B cell (primary cell): ENCODE results near the gene COQ10A. TPM values are rescaled to one million over a fixed set of nuclear protein-coding genes. Genes with fewer than 3 reads are reported as not detected.
"Not testable (repeated sequence)": the region's sequence is repeated elsewhere in the genome, so short reads cannot be mapped to it uniquely, and the experiment has no call there.

Source experiments
- ATAC-seq: fragments of 200-7000 bp; cut with Tn5 transposase; one replicate; pipeline ENCODE4 v1.10.0; 2021; ENCODE audit warnings: low read depth, mild to moderate bottlenecking, moderate number of reproducible peaks, moderate library complexity
- CTCF ChIA-PET: fragments of 350-600 bp; sonication (Branson Sonifier 250); formaldehyde crosslinking; loops from one replicate; lab custom pipeline; 2021; ENCODE audit warnings: antibody characterized with exemption, inconsistent platforms; lab: Charles Lee
- POLR2A ChIA-PET: fragments of 350-600 bp; sonication (Branson Sonifier 250); formaldehyde crosslinking; loops from one replicate; lab custom pipeline; 2021; ENCODE audit warnings: antibody characterized with exemption; lab: Charles Lee
- DNase-seq: peaks from one replicate; pipeline ENCODE4 v3.0.0; 2013
- H2AFZ ChIP-seq: 2 replicates; pipeline ENCODE4 v1.6.1; 2012; ENCODE audit warnings: mild to moderate bottlenecking, low read depth, low read length; ENCODE audit not compliant: insufficient read depth, poor library complexity, severe bottlenecking
- H3K27ac ChIP-seq, 2 donors: 1 replicate in 1 of 2; 2 replicates in 1 of 2; pipeline ENCODE4 v1.5.1; 2012 to 2013; ENCODE audit warnings: low read length in 2 of 2, mild to moderate bottlenecking in 2 of 2, moderate library complexity in 1 of 2
- H3K27me3 ChIP-seq, 4 experiments: fragments of 200-600 bp in 1 of 4; sonication (generic) in 1 of 4; replicated peaks in 1 of 4; 1 replicate in 2 of 4; 2 replicates in 2 of 4; pipeline versions ENCODE4 v1.6.1 to v1.7.0; 2013 to 2016; ENCODE audit warnings: low read length in 3 of 4, mild to moderate bottlenecking in 2 of 4, mixed read lengths in 1 of 4, moderate library complexity in 1 of 4; ENCODE audit not compliant: insufficient read depth in 4 of 4, control insufficient read depth in 3 of 4; ENCODE audit errors: control extremely low read depth in 1 of 4
- H3K36me3 ChIP-seq, 2 experiments: replicated peaks in 1 of 2; 1 replicate in 1 of 2; 2 replicates in 1 of 2; pipeline versions ENCODE4 v1.6.1 to v1.7.1; 2013; ENCODE audit warnings: low read length in 1 of 2; ENCODE audit not compliant: insufficient read depth in 2 of 2, control insufficient read depth in 1 of 2; ENCODE audit errors: control extremely low read depth in 1 of 2, extremely low read depth in 1 of 2
- H3K4me1 ChIP-seq, 2 donors: fragments of 200-600 bp in 1 of 2; sonication (generic) in 1 of 2; 1 replicate in 1 of 2; 2 replicates in 1 of 2; pipeline versions ENCODE4 v1.5.1 to v1.6.1; 2013 to 2017; ENCODE audit warnings: low read length in 2 of 2; ENCODE audit not compliant: control insufficient read depth in 2 of 2, insufficient read depth in 2 of 2
- H3K4me2 ChIP-seq: replicated peaks from 2 replicates; pipeline ENCODE3; 2012; ENCODE audit warnings: mild to moderate bottlenecking, low read depth, low read length; ENCODE audit not compliant: poor library complexity, severe bottlenecking
- H3K4me3 ChIP-seq, 5 experiments: fragments of 200-600 bp in 1 of 5; sonication (generic) in 1 of 5; 1 replicate in 3 of 5; 2 replicates in 2 of 5; pipeline versions ENCODE4 v1.5.1 to v1.7.0; 2011 to 2016; ENCODE audit warnings: low read length in 4 of 5, mild to moderate bottlenecking in 4 of 5, low read depth in 2 of 5, control low read depth in 1 of 5, moderate library complexity in 1 of 5; ENCODE audit not compliant: insufficient read depth in 1 of 5; ENCODE audit errors: control extremely low read depth in 1 of 5, extremely low read depth in 1 of 5
- H3K79me2 ChIP-seq: fragments of 200-600 bp; sonication (generic); one replicate; pipeline ENCODE4 v1.6.0; 2016; ENCODE audit warnings: low read length; ENCODE audit not compliant: control insufficient read depth, insufficient read depth
- H3K9ac ChIP-seq: fragments of 200-600 bp; sonication (generic); 2 replicates; pipeline ENCODE4 v1.6.1; 2017; ENCODE audit warnings: mild to moderate bottlenecking, low read length, moderate library complexity
- H3K9me3 ChIP-seq, 3 donors: one replicate each; pipeline versions ENCODE4 v1.6.1 to v1.7.1; 2013; ENCODE audit warnings: low read length in 2 of 3; ENCODE audit not compliant: control insufficient read depth in 2 of 3, insufficient read depth in 1 of 3; ENCODE audit errors: control extremely low read depth in 1 of 3
- H4K20me1 ChIP-seq: 2 replicates; pipeline ENCODE4 v1.6.0; 2012; ENCODE audit warnings: mild to moderate bottlenecking, low read length; ENCODE audit not compliant: insufficient read depth, control insufficient read depth, poor library complexity, severe bottlenecking
- H3K27ac Mint-ChIP-seq: one replicate; pipeline ENCODE4 v1.8.0; 2021; ENCODE audit warnings: mixed read lengths
- H3K27me3 Mint-ChIP-seq: one replicate; pipeline ENCODE4 v1.8.0; 2021; ENCODE audit warnings: mixed read lengths
- H3K4me1 Mint-ChIP-seq: one replicate; pipeline ENCODE4 v1.8.0; 2021; ENCODE audit warnings: mixed read lengths
- H3K4me3 Mint-ChIP-seq: one replicate; pipeline ENCODE4 v1.8.0; 2021; ENCODE audit warnings: mixed read lengths
- H3K9me3 Mint-ChIP-seq: one replicate; pipeline ENCODE4 v1.8.0; 2022; ENCODE audit warnings: mixed read lengths; ENCODE audit not compliant: insufficient read depth
- EZH2 ChIP-seq: IDR thresholded peaks from 2 replicates; pipeline ENCODE4 v1.6.1; 2012; ENCODE audit warnings: borderline replicate concordance, low read depth, mild to moderate bottlenecking, moderate library complexity, low read length; ENCODE audit not compliant: insufficient read depth, poor library complexity, severe bottlenecking
- WGBS: methylation state at CpG from one replicate; pipeline ENCODE4 v1.1.5; 2013; ENCODE audit warnings: missing lambda C conversion rate; ENCODE audit not compliant: insufficient coverage; 5-methylcytosine and 5-hydroxymethylcytosine counted together
- intact Hi-C: fragments of 100-400 bp; cut with micrococcal nuclease; formaldehyde crosslinking; loops from one replicate; pipeline ENCODE4 v1.10.0; 2022
- polyA plus RNA-seq: library from polyadenylated mRNA; depleted of rRNA; stranded (reverse); fragments of >200 nt; gene quantifications from 2 replicates; pipeline ENCODE4 v1.2.3, GENCODE V29; 2012
- total RNA-seq, 2 donors: library from RNA; stranded (reverse); fragments of 120-200 nt in 1 of 2; gene quantifications; 1 replicate in 1 of 2; 2 replicates in 1 of 2; pipeline versions ENCODE4 v1.2.3 to v1.2.4, GENCODE V29; 2013 to 2022
- TF ChIP-seq, protein P1 (sequence below): fragments of 200-600 bp; IDR thresholded peaks from one replicate; pipeline ENCODE4 v1.8.0; 2022; ENCODE audit warnings: antibody characterized with exemption, mild to moderate bottlenecking

COQ10A gene
- total and polyA plus RNA-seq, 2 donors (not counting 1 experiment from before 2014, with no cell fraction given) = 73.5 to 73.6 TPM

DNA sequence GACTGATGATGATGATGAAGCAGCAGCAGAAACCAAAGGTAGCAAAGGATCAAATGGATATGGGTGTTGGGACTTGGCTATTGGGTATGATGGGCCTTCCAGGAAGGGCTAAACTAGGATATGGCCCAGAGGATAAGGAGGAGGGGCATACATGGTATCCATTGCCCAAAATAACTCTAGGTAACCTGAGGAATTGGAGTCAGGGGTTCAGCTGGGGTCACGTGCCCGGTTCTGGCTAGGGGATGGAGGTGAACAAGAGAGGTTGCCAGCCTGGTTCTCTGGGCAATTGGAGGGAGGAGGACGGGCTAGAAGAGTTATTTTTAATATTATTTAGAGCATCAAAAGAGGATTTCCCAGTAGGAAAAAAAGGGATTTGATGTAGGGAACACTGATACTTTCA, 5.8 kb upstream of the COQ10A start:
- ATAC-seq = no peak
- H3K9me3 ChIP-seq = no peaks in the 10 kb centered on the region
- peaks cover 16 to 21% of the 10 kb centered on the region in 2 donors for H3K4me1 ChIP-seq
- peaks cover 0 to 10% of the 10 kb centered on the region in 2 experiments for H3K36me3 ChIP-seq
- H3K27me3 ChIP-seq = no peaks in the 10 kb centered on the region
- TF ChIP-seq, protein P1, sequence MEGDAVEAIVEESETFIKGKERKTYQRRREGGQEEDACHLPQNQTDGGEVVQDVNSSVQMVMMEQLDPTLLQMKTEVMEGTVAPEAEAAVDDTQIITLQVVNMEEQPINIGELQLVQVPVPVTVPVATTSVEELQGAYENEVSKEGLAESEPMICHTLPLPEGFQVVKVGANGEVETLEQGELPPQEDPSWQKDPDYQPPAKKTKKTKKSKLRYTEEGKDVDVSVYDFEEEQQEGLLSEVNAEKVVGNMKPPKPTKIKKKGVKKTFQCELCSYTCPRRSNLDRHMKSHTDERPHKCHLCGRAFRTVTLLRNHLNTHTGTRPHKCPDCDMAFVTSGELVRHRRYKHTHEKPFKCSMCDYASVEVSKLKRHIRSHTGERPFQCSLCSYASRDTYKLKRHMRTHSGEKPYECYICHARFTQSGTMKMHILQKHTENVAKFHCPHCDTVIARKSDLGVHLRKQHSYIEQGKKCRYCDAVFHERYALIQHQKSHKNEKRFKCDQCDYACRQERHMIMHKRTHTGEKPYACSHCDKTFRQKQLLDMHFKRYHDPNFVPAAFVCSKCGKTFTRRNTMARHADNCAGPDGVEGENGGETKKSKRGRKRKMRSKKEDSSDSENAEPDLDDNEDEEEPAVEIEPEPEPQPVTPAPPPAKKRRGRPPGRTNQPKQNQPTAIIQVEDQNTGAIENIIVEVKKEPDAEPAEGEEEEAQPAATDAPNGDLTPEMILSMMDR = no peak
- TF ChIP-seq EZH2 = no peak
- H4K20me1 ChIP-seq = peaks cover 21% of the 10 kb centered on the region
- Mint-ChIP-seq H3K27me3 (no peaks in the 10 kb centered on the region), H3K4me3 (no peak overlapping the region), H3K27ac (no peak overlapping the region), H3K4me1 (peaks cover 20% of the 10 kb centered on the region), H3K9me3 (no peaks in the 10 kb centered on the region)
- peaks cover 30% of the 10 kb centered on the region for H3K79me2 ChIP-seq
- intact Hi-C loops = no loop called here
- no peak overlapping the region for H3K9ac ChIP-seq
- no peak for DNase-seq
- no peak overlapping the region for H2AFZ ChIP-seq
- H3K4me2 ChIP-seq = no peak overlapping the region
- 90% methylated on average over 3 of the region's 3 CpGs for WGBS
- ChIA-PET POLR2A (no interaction called here), CTCF (interaction anchor here (0.8 to 5.8 kb wide), 3 partner anchors 28 to 67 kb away, joined by 3 to 40 read pairs (median 3); no protein-coding TSS in a partner anchor)
- no peak overlapping the region for H3K4me3 ChIP-seq
- H3K27ac ChIP-seq = no peak overlapping the region

DNA sequence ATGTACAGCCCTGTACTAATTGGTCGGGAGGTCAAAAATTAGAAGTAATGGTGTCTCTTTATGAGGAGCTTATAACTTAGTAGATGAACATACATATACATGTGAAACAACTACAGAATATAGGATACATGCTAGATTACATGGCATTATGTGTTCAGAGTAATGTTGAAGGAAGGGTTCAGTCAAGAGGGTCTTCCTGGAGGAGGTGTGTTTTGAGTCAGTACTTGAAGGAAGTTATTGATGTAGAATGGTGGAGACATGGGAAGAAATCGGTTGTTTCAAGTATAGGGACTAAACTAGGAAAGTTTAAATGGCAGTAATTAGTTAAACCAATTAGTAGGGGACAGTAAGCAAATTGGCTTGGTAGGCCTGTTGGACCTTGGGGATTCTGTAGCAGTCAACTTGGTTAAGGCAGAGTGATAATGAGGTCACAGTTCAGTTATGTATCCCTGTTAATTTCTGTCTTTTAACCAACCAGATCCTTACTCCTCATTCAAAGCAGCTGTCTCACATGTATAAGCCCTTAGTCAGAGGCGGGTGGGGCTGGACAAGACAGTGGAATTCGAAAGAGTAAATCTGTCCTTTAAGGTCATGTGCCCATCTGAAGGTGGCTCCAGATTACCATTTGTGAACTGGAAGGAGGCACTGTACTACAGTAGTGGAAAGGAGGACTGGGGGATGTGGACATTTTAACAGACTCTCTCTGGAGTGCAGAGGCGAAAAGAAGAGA, 5.1 kb upstream of the COQ10A start:
- Histone ChIP-seq H3K27ac (no peak overlapping the region), H4K20me1 (peaks cover 13% of the 10 kb centered on the region), H3K9ac (no peak overlapping the region), H3K36me3 (peaks cover 0 to 4% of the 10 kb centered on the region in 2 experiments), H2AFZ (no peak overlapping the region), H3K79me2 (peaks cover 22% of the 10 kb centered on the region), H3K27me3 (no peaks in the 10 kb centered on the region), H3K4me2 (no peak overlapping the region), H3K4me3 (no peak overlapping the region), H3K4me1 (peaks cover 17 to 24% of the 10 kb centered on the region in 2 donors), H3K9me3 (no peaks in the 10 kb centered on the region)
- CTCF ChIA-PET = interaction anchor here (0.9 to 5.8 kb wide), 2 partner anchors 28 to 55 kb away, joined by 3 to 40 read pairs; no protein-coding TSS in a partner anchor
- TF ChIP-seq, protein P1 = no peak
- no peak for TF ChIP-seq EZH2
- no peak overlapping the region for H3K4me3 Mint-ChIP-seq
- ATAC-seq = no peak
- POLR2A ChIA-PET = no interaction called here
- H3K27me3 Mint-ChIP-seq = no peaks in the 10 kb centered on the region
- intact Hi-C loops = no loop called here
- peaks cover 21% of the 10 kb centered on the region for H3K4me1 Mint-ChIP-seq
- DNase-seq = no peak
- 93% methylated on average over 4 of the region's 5 CpGs for WGBS
- H3K27ac Mint-ChIP-seq = no peak overlapping the region
- H3K9me3 Mint-ChIP-seq = no peaks in the 10 kb centered on the region

DNA sequence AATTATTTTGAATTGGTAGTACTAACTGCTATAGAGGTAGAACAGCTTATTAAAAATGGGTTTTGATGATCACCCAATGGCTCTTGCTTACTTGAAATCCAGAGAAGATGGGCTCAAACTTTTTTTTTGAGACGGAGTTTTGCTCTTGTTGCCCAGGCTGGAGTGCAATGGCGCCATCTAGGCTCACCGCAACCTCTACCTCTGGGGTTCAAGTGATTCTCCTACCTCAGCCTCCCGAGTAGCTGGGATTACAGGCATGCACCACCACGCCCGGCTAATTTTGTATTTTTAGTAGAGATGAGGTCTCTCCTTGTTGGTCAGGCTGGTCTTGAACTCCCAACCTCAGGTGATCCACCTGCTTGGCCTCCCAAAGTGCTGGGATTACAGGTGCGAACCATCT, 3.8 kb upstream of the COQ10A start:
- H3K27me3 Mint-ChIP-seq, H3K9me3 Mint-ChIP-seq, H3K4me3 Mint-ChIP-seq, H3K9me3 ChIP-seq, H4K20me1 ChIP-seq, H3K27ac Mint-ChIP-seq, intact Hi-C loops, H3K27me3 ChIP-seq, H3K79me2 ChIP-seq, H3K27ac ChIP-seq, ATAC-seq, H2AFZ ChIP-seq, DNase-seq, H3K9ac ChIP-seq, H3K36me3 ChIP-seq, H3K4me2 ChIP-seq, H3K4me3 ChIP-seq: not testable (repeated sequence)
- ChIA-PET CTCF (interaction anchor here (0.8 to 0.9 kb wide), 2 partner anchors 35 to 74 kb away, joined by 3 to 4 read pairs; partner anchors contain the start of gene SMARCC2), POLR2A (interaction anchor here (0.7 kb wide), 1 partner anchor 1569 kb away, joined by 4 read pairs; no protein-coding TSS in a partner anchor)
- WGBS = 97% methylated on average over 4 of the region's 7 CpGs
- peaks cover 14 to 21% of the 10 kb centered on the region in 2 donors for H3K4me1 ChIP-seq
- H3K4me1 Mint-ChIP-seq = peaks cover 26% of the 10 kb centered on the region
